Retinal pigment epithelial cell (primary cell): Measurements from ENCODE around the gene NR6A1.
A peak's percentile ranks its signal among the peaks of the same experiment; 100 is the strongest.

Experiments
- DNase-seq: peaks from one replicate; pipeline ENCODE4 v3.0.0-alpha.2; 2010; ENCODE audit warnings: low read depth
- H3K4me3 ChIP-seq: 2 replicates; pipeline ENCODE4 v1.5.1; 2011; ENCODE audit warnings: mild to moderate bottlenecking, low read length, control low read depth, moderate library complexity
- TF ChIP-seq, protein P1 (sequence below): conservative IDR thresholded peaks from 2 replicates; pipeline ENCODE4 v1.5.1; 2011; ENCODE audit warnings: low read depth, low read length, control low read depth, inconsistent platforms

Gene NR6A1

DNA sequence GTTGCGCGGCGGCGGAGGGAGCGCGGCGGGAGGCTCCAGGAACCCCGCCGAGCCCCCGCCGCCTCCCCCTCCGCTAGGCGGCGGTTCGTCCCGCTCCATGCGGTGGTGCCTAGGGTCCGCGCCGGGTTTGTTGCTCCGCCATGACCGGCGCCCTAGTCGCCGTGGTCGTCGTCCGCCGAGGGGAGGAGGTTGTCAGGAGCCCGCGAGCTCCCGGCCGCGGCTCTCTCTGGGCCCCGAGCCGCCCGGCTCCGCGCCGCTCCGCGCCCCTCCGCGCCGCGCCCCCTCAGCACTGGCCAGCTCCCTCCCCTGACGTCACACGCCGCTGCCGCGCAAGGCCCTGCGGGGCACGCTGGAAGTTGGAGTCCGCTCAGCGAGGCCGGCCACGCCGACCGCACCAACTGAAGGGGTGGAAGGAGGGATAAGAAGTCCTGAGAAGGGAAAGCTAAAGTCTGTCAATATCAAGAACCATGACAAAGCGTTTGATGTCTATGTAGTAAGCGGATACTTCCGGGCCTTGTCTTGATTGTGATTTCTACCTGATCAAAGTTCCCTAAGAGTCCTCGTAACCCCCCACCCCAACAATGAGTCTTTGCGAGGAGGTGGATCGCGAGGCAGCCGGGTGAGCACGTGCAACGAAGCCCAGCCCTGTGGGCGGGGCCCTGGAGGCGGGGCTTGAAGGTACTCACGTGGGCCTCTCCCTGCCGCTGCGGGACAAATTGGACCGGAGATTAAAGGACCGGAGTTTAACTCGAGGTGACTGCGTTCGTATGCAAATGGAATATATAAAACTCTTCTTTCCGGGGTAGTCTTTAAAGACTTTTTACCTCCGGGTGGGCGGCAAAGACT is at the start of gene NR6A1:
NR6A1 (minus strand) TSS at position 291 of the 846 bp plus-strand sequence.
- H3K4me3 ChIP-seq, result peak within 1 kb of the TSS; percentile 73
- DNase-seq, result peak; percentile 81
- TF ChIP-seq, protein P1, sequence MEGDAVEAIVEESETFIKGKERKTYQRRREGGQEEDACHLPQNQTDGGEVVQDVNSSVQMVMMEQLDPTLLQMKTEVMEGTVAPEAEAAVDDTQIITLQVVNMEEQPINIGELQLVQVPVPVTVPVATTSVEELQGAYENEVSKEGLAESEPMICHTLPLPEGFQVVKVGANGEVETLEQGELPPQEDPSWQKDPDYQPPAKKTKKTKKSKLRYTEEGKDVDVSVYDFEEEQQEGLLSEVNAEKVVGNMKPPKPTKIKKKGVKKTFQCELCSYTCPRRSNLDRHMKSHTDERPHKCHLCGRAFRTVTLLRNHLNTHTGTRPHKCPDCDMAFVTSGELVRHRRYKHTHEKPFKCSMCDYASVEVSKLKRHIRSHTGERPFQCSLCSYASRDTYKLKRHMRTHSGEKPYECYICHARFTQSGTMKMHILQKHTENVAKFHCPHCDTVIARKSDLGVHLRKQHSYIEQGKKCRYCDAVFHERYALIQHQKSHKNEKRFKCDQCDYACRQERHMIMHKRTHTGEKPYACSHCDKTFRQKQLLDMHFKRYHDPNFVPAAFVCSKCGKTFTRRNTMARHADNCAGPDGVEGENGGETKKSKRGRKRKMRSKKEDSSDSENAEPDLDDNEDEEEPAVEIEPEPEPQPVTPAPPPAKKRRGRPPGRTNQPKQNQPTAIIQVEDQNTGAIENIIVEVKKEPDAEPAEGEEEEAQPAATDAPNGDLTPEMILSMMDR, result no peak

DNA sequence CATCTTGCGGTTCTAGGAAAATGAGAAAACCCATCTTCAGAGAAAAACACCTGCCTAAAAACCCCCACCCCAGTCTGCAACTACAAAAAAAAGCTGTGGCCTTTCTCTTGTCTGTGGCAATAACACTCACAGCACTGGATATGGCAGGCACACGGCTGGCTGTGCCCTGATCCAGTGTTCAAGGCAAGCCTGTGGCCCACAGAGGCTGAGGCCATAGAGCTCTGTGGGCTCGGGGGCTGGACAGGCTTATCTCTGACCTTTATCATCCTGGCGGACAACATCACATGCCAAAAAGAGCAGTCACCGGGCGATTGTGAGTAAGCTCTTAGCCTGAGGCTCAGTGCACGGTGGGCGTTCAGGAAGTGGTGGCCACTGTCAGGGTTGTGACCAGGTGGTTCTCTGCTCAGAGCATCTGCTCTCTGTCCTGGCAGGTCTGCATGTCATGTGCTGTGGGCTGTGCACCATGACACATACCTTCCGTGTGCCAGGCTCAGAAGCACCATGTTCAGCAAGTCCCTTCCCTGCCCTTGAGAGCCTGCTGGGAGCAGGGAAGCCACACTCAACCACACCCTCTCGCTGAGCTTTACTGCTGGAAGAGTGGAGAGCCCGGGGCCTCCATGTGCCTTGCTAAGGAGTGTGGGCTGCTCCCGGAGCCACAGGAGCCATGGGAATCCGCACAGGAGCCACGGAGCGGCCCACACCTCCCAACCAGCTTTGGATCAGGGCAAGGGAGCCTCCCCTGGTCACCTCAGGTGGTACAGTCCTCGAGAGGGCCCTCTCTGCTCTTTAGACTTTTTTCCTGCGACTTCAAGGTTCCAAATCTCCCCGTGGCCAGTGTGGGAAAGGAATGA is 47.5 kb upstream of the NR6A1 start:
- TF ChIP-seq, protein P1, result no peak
- no peak for DNase-seq
- no peak overlapping the region for H3K4me3 ChIP-seq

DNA sequence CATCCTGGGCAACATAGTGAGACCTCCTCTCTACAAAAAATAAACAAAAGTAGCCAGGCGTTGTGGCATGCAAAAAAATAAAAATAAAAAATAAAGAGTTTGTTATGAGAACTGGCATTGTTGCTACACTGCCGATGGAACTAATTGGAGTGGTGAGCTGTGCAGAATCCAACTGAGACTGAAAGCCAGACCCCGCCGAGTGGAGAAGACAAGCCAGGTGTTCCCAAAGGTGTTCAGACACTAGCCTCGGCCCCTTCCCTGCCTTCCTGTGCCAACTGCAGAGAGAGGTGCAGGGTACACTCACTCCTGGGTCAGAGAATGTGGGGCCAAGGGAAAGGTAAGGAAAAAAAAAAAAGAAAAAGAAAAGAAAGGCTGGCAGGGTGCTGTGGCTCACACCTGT is 44.5 kb upstream of the NR6A1 start:
- no peak for DNase-seq
- H3K4me3 ChIP-seq, result no peak overlapping the region
- TF ChIP-seq, protein P1, result no peak

DNA sequence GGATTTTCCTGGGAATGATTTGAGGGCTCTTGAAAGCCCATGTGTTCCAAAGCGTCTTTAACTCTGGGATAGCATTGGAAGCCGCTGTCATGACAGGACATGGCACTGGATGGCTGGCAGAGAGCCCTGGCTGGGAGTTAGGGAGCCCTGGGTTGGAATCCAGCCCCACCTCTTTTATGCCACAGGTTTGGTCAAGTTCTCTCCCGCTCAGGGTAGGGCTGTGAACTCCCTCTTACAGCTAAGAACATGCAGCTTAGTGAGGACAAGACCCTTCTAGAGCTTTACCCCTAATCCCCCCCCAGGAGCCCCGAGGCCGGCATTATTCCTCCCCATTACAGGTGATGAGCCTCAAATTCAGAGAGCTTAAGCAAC is 43.0 kb upstream of the NR6A1 start:
- DNase-seq, result no peak
- TF ChIP-seq, protein P1, result no peak
- no peak overlapping the region for H3K4me3 ChIP-seq

DNA sequence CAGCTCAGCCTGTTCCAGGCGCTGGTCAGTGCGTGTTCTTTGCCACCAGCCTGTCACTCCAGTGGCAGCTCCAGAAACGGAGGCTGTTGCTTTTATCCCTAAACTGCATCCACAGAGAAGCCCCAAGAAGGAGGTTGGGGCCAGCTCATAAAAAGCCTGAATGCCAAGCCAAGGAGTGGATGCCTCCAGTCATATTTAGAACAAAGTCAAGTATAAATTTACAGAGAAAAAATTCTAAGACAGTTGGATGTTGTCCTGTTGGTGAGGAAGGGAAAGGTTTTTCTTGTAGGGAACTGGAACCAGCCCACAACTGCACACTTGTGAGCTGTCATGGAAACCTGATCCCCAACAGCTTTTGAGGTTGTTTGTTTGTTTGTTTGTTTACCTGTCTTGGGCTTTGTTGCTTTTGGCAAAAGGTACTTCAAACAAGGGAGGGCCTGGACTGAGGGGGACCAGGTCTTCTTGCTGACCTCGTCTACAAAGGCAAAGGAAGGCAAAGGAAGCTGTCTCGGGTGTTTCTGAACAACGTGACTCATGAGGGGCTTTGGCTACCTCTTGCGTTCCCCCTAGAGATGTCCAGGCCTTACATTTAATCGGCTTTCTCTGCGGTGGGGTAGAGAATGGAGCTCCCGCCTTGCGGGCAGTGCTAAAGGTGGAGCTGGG is 42.5 kb upstream of the NR6A1 start:
- TF ChIP-seq, protein P1, result no peak
- DNase-seq, result no peak
- H3K4me3 ChIP-seq, result no peak overlapping the region

DNA sequence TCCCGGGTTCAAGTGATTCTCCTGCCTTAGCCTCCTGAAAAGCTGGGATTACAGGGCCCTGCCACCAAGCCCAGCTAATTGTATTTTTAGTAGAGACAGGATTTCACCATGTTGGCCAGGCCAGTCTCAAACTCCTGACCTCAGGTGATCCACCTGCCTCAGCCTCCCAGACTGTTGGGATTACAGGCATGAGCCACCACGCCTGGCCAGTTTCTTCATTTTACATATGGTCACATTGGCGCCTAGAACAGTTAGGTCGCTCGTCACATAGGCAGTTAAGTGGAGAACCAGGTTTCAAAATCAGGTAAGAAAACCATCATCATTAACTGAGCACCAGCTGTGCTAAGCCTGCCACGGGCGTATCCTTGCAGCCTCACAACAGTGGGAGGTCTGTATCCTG is 41.9 kb upstream of the NR6A1 start:
- DNase-seq, result no peak
- TF ChIP-seq, protein P1, result no peak
- no peak overlapping the region for H3K4me3 ChIP-seq
